RPMI8226 (cell line): ENCODE measurements around the gene TRIML2.

Experiments
- DNase-seq: peaks from one replicate; pipeline ENCODE4 v3.0.0-alpha.2; 2015

Gene TRIML2

DNA sequence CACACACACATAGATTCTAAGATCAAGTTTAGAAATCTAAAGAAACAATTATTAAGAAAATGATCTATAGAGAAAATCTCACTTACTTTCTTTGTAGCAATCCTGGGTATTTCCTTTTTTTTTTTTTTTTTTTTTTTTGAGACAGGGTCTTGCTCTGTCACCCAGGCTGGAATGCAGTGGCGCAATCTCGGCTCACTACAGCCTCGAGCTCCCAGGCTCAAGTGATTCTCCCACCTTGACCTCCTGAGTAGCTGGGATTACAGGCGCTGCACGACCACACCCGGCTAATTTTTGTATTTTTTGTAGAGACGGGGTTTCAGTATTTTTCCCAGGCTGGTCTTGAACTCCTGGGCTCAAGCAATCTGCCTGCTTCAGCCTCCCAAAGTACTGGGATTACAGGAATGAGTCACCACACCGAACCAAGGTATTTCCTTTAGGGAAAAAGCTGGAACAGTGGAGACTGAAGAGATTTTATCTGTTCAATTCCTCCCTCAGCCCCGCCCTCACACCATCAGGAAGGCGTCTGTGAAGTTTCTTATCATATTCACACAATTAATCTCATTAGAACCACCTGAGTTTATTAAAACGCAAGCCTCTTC is at the start of gene TRIML2:
TRIML2 (minus strand) TSS at position 447 of the 599 bp plus-strand sequence. CDS start 4,235 bp downstream, outside the sequence.
- DNase-seq: no peak

- DNase-seq: no peak
Observed at GRCh38 chr4:188158336-188158735, 48.9 kb upstream of the TRIML2 start.

DNA sequence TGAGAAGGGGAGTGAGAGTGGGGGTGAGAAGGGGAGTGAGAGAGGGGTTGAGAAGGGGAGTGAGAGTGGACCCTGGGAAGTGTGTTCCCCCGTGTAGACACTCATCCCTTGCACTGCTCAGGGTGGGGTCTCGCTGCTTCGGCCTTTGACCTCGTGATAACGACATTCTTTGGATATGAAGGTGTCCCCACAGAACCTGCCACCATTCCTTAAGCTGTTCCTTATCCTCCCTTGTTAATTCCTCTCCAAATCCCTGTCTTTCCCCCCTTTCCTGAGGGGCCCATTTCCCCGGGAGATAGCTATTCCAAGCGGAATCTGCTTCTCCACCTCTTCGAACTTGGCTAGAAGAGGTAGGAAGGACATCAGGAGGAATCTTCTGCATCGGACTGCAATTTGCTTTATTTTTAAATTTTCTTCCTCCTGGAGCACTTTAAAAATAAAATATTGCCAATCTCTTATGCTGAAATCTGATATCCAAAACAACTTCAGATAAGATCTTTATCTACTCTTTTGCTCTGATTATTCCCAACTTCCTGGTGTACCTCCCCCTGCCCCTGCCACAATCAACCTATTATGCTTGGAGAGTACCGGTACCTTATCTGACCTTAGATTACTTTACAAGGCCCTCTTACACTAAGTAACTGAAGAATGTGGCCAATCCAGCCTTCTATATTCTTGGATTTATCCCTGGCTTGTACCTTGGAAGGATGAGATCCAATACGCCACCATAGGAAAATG is 45.4 kb upstream of the TRIML2 start:
- no peak for DNase-seq

DNA sequence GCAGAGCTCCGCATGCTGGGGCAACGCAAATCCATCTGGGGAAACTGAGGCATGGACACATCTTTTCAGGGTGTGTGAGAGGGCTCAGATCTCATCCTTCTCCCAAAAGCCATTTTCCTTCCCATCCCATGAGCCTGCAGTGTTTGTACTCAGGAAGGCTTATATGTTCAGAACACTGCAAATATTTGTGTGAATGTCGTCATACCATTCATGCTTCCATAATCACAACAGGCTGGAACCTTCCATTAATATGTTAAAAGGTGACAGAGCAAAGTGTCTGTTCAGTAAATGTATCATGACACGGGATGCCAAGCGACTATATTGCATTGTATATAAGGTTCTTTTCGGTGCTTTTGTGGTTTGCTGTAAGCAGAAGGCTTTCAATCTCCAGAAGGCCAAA is 38.4 kb upstream of the TRIML2 start:
- DNase-seq: no peak

GRCh38 chr4:188147176-188147575 is 37.8 kb upstream of the TRIML2 start:
- no peak for DNase-seq

DNA sequence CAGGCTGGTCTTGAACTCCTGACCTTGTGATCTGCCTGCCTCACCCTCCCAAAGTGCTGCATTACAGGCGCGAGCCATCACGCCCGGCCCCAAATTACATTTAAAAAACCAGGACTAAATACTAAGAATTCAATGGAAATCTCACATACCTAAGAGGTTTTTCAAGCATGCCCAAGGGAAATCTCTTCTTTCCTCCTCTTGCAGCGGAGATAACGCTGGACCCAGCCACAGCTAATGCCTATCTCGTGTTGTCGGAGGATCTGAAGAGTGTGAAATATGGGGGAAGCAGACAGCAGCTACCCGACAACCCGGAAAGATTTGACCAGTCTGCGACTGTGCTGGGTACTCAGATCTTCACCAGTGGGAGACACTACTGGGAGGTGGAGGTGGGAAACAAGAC is 37.2 kb upstream of the TRIML2 start:
- no peak for DNase-seq

- DNase-seq: no peak
Observed at GRCh38 chr4:188145601-188146000, 36.2 kb upstream of the TRIML2 start.

GRCh38 chr4:188143731-188144130 is 34.3 kb upstream of the TRIML2 start:
- DNase-seq: no peak

GRCh38 chr4:188139671-188140070 is 30.3 kb upstream of the TRIML2 start:
- DNase-seq: no peak

- DNase-seq: no peak
Observed at GRCh38 chr4:188139141-188139540, 29.7 kb upstream of the TRIML2 start, which contains the start of gene TRIML1. Gene TRIML1, plus strand, starts transcription at chr4:188139441. Its CDS starts 118 bp downstream, at chr4:188139559.

- DNase-seq: no peak
Observed at GRCh38 chr4:188138227-188138626, 28.8 kb upstream of the TRIML2 start.

DNA sequence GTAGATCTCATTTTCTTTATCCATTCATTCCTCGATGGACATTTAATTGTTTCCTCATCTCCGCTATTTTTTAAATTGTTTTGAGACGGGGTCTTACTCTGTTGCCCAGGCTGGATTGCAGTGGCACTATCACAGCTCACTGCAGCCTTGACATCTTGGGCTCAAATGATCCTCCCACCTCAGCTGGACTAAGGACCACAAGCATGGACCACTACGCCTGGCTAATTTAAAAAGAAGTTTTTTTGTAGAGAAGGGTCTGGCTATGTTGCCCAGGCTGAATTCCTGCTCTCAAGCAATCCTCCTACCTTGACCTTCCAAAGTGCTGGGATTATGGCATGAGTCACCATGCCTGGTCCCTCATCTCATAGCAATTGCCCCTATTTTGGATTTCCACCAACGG is 22.8 kb upstream of the TRIML2 start:
- no peak for DNase-seq

DNA sequence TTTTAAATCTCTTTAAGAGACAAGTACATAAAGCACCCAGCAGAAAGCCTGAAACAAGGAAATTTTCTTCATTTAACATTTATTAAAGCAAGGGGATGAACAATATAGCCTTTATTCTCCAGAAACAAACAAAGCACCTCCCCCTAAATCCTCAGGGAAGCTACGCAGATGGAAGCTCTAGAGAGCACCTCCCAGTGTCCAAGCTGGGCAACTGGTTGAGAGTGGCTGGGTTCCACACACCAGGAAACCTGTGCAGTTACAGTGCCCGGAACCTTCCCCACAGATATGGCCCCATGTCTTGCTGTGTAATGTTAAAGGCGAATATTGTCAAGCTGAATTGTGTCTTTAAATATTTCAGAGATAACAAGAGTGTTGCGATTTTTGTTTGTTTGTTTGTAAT is 21.0 kb upstream of the TRIML2 start:
- DNase-seq: no peak

GRCh38 chr4:188127214-188127874 is 17.9 kb upstream of the TRIML2 start:
- no peak for DNase-seq

- DNase-seq: no peak
Observed at GRCh38 chr4:188121530-188121929, 12.1 kb upstream of the TRIML2 start.

DNA sequence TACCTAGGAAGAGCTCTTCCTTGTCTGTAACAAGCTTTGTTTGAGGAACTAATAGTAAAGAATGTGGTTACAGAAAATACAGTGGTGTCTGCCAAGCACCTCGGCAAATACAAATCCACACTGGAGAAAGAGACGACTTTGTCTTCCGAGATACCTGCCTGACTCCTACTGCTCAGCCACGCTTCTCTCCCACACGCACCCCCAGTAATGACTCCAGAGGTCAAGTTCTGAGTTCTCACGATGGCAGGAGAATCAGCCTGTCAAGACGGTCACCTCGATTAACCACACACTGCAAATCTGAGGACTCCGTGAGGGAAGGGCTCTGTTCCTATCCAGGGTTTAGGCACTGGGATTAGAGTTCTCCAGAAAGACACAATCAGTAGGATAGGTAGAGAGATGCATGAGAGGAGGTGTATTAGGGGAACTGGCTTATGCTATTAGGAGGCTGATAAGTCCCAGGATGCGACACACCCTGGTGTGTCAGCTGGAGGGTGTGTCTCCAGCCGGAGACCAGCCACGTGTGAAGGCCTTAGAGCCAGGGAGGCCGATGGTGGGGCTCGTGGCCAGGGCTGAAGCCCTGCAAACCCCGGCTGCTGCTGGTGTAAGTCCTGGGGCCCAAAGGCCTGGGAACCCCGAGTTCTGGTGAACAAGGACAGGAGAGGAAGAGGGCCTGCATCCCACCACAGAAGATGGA is 8.4 kb upstream of the TRIML2 start:
- no peak for DNase-seq

DNA sequence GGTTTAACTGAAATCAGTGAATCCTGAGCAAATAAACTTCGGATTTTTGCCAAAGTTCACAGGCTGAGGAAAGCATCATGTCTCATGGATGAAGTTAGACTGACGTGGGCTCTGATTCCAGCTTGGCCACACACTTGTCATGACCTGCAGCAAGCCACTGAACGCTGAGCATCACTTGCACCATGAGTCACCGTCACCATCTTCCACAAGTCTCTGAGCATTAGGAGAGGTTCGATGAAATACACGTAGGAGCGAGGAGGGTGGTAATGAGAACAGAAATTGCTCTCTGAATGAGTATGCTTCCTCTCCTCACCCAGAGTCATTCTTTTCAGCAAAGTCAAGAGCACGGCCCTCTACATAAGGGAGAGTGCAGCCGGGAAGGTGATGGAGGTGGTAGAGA is 3.8 kb upstream of the TRIML2 start:
- DNase-seq: no peak

DNA sequence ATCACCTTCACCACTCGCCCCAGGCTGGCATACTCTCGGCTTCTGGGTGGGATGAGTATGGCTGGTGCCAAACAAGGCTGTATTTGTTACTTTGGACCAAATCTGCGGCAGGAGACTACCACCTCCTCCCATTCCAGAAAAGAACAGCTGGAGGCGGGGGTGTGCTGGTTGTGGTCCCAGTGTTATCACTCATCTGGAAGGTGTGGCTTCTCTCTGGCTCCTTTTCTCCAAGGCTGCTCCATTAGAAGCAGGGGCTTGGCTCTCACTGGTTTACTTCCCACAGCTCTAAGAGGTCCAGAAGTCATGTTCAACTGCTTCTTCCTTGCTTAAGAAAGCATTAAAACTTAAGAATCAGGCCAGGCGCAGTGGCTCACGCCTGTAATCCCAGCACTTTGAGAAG is 2.6 kb upstream of the TRIML2 start:
- DNase-seq: no peak

GRCh38 chr4:188110741-188111471 is 1.5 kb upstream of the TRIML2 start:
- DNase-seq: no peak

DNA sequence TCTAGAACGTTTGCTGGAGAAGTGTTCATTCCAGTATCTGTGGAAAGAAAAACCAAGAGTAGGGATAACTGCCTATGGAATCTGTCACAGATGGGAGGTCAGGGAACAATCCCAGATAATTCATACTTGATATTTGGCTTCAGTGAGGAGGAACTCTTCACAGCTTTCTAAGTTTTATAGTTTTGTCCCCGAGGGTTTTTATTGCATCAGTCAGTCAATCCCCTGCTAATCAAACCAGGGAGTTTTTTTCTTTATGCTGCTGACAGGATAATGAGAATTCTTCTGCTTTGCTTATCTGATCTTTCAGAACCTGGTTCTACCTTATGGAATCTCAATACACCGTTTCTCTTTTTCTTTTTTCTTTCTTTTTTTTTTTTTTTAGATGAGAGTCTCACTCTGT is 633 bp upstream of the TRIML2 start:
- DNase-seq: no peak

- no peak for DNase-seq
Observed at GRCh38 chr4:188107931-188108843, 1.2 kb downstream of the TRIML2 start.

- DNase-seq: no peak
Observed at GRCh38 chr4:188106454-188106853, 2.9 kb downstream of the TRIML2 start.
